NCI-H128 (cell line): ENCODE measurements around the gene PLSCR5.

Experiments used
- DNase-seq: peaks from one replicate; lab custom pipeline; 2025; ENCODE audit not compliant: unreplicated experiment; lab: John Stamatoyannopoulos, UW

PLSCR5 gene, protein sequence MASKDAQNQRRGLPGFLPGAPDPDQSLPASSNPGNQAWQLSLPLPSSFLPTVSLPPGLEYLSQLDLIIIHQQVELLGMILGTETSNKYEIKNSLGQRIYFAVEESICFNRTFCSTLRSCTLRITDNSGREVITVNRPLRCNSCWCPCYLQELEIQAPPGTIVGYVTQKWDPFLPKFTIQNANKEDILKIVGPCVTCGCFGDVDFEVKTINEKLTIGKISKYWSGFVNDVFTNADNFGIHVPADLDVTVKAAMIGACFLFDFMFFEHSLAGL

DNA sequence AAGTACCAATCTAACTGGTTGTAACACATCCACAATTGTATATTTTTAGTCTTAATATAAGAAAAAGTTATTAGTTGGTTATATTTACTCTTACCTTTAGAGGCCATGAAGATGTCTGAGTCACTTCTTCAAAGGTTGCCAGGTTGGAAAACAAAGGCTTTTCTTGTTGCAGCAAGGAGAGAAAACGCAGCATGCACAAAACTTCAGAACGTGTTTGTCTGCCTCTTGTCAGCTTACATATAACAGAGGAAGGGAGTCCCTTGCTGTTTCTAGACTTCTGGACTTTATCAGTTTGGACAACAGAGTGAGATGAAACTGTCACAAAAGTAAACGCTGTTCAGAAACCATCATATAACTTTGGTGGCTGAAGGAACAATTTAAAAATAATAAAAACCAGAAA lies at the start of gene PLSCR5:
Gene PLSCR5 (minus strand): TSS at position 241 of the 400 bp plus-strand sequence. CDS start 134 bp downstream, at position 107.
- DNase-seq: no peak

DNA sequence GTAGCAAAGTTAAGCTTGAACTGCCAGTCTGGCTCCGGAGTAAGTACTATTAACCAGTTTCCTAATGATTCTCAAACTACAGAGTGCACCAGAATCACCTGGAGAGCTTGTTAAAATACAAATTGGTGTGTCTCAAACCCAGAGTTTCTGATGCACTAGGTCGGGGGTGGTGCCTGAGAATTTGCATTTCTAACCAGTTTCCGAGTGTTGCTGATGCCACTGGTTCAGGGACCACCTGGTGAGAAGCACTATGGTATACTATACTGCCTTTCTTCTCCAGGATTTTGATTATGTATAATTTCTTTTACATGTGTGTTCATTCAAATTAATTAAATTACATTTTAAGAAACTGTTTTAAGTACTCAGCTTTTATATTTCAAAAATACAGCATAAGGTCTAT lies 48.8 kb upstream of the PLSCR5 start:
- DNase-seq: no peak

DNA sequence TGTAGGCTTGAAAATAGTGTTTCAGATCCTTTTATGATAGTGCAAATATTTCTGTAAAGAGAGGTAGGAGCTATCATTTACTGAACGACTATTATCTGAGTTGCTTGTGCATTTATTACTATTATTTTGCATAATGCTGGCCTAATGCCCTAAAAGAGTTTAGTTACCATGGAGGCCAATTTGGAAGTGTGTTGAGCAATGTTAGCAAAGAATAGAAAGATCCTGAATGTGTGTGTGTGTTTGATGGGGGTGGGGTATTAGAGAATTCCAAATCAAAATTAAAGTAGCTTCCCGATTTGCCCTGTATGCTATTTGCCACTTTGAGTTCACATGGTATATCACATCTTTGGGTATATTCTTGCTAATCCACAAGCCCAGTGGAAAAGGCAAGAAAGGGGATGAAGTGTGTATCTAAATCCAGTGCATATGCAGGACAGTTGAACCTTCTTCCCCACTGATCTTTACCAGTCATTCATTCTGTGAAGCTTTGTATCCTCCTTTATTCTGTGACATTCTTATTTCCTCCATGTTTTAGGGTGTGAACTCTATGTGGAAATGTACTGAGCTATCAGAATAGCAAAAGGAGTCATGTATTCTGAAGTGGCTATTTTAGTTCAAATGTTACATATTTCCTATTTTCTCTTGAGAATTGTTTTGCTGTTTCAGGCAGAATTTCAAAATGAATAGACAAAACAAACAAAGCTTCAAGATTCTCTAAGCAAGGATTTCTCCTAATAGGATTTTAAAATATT lies 45.7 kb upstream of the PLSCR5 start:
- DNase-seq: no peak

DNA sequence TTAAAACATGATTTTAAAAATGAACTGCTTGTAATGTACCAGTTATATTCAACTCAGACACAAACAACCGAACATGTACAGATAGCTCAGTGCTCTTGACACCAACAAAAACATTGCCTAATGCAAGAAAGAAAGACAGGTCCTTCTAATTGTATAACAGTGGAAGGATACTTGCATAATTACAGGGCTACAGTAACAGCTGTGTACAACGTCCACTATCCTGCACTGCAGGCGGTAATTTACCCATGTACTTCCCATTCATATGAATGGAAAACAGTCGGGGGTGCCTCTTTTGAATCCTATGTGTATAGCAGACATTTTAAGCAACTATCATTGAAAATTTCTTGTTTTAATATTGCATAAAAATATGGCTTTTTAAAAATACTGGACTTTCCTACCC lies 41.1 kb upstream of the PLSCR5 start:
- no peak for DNase-seq

DNA sequence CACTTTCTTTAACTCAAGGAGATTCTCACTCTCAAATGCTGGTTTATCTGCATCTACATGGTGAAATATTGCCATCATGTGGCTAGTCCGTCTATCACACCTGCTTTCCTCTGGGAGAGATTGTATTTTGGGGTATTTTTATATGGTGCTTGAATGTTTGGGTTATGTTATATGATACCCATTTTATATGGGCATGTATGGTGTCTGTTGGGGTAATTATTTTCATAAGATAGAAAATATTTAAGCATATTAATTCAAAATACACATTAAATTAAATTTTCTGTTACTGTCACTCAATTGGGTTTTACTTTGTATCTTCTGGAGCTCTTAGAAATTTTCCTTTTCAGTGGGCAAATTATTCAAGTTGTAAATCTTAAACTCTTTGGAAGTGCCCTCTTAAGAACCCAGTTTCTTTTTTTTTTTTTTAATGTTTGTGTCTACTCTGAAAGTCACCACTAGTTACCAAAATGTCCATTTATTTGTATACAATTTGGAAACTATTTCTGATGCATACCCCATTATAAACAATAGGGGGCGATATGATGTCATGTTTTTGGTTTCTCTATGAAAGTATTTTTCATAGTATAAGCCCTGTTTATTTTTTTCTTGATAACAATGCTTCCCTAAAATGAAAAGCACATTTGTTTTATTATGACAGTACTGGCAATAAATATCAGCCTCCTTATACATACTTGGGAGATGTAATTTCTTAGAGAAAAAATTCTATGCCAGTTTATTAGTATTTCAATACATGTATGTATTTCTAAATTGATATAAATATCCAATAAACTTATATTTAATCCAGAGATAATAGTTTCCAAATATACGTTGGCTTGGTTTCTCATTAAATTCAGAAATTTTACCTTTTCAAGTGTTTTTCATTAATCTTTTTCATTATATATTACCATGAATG lies 36.1 kb upstream of the PLSCR5 start:
- DNase-seq: no peak

DNA sequence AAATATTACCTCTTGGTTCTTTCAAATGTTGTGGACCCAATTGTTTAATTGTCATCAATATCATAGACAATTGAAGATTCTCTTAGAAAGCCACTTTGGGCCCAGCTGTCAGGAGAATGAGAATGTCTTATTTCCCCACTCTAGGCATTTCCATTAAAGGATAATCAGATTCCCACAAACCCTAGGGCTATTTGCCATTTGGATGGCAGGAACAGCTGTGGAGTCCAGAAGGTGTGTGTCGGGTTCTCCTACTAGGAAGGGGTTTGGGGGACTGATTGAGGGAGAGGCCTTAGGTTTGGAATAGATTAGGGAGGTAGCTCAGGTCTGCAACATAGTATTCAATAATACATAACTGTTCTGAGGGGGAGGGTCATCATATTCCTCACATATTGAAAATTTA lies 35.2 kb upstream of the PLSCR5 start:
- DNase-seq: no peak

DNA sequence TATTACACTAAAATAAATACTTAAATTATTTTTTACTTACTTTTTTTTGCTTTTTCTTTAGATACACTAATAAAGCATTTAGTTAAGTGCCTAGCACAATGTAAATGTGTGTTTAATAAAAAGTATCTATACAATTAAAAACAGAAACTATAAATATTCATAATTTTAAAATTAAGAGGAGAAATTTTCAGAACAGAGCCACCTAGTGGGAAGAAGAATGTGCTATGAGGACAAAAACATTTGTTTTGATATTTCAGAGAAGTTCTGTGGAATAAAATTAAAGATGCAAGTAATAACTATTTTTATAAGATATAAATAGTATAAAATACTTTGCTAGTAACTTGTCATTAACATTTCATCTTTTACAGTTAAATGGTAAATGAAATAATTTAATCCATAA lies 33.6 kb upstream of the PLSCR5 start:
- DNase-seq: no peak

DNA sequence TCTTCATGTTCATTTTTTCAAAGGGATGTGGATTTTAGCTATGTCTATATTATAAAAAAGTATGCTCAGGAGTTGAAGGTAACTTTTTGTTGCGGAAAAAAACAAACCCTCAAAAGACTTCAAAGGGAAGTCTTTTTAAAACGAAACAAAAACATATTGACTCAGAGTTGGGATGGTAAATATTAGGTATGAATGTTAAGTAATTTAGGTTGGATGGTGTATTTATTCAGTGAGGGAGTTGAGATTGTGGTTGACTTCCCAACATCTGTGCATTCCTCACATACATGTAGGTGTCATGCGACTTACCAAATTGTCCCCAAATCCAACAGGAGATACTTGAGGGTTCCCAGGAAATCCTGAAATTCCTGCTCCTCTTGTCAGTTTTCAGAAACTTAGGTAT lies 32.7 kb upstream of the PLSCR5 start:
- no peak for DNase-seq

DNA sequence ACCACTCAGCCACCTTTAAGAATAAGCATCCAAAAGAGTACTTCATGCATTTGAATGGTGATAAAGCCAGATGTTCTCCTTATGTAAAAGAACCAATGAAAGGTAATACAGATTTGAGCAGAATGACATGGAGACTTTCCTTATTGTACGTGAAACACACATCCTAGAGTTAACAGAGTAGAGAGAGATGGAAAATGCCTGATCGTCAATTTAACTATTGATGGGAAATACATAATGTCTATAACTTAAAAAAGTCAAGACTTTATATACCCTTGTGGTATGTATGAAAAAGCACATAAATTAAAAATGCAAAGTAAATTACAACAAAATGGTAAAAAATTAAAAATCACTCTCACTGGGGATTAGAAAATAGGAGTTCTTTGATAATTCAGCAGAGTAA lies 31.7 kb upstream of the PLSCR5 start:
- no peak for DNase-seq

DNA sequence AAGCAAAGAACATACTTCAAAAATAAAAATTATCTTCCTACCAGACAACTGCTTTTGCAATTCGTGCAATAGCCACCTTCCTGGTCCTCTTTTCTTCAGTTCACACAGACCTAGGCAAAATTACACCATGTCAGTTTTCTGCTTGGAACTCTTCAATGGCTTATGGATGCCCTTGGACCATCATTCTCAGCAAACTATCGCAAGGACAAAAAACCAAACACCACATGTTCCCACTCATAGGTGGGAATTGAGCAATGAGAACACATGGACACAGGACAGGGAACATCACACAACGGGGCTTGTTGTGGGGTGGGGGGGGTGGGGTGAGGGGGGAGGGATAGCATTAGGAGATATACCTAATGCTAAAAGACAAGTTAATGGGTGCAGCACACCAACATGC lies 29.2 kb upstream of the PLSCR5 start:
- no peak for DNase-seq

DNA sequence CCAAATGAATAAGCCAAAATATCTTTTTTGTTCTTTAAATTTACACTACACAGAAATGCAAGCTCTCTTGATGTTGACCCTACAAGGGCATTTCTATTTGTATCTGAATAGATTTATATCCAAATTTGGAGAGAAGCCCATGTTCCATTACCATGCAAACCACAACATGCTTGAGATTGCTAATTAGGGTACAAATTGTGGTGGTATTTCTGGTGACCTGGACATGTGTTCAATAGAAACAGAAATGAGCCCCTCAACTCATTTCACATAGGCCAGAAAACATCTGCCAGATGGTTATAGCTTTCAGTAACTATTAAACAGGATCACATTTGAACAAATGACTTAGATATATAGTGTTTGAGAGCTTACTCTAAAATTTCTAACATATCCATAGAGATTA lies 23.5 kb upstream of the PLSCR5 start:
- DNase-seq: no peak

DNA sequence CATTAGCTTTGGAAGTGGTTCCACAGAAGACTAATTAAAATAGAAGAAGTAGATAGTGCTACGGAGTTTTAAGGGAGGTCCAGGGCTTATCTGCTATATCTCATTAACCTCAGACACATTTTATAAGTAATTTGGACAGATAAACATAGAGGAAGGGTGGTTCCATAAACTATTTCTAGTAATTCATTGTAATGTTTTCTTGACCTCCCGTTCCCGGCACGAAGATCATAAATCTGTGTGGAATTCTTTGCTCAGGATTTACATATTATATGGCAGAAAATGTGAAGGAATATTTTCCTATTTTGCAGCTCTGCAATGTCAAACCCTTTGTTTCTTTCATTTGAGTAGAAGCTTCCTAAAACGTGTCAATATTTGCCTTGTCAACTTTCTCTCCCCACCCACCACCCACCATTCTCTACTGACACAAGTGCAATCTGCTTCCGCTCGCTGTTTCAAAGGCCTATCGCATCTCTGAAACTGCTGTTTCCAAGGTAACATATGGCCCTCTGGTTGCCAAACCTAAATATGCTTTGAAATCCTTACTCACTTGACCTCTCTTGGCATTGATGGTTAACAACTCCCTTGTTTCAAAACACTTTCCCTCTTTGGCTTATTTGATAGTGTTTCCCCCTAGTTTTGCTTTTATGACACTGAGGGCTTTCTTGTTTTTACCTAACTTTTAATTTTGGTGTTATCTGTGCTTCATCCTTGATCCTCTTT lies 21.4 kb upstream of the PLSCR5 start:
- no peak for DNase-seq

DNA sequence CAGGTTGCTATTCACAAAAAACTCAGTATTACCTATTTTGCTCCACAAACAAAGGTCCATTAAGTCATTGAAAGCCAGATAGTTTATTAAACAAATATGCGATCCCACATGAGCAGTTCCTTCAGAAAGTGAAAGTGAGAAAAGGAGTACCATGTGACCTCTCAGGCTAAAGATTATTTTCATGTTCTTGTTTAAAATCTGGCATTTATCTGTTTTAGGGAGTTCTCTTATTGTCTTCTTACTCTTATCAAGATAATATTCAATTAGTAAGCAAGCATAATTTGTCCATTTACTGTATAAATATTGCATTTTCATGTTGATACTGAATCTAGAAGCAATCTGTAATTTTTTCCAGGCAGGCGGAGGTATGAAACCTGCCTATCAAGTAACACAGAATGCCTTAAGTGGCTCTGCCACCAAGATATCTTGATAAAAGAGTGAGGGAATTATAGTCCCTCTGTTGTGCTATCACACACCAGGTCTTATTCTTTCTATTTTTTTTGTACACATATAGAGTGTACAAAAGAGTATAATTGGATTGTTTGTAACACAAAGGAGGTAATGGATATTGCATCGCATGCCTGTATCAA lies 20.1 kb upstream of the PLSCR5 start:
- DNase-seq: no peak

DNA sequence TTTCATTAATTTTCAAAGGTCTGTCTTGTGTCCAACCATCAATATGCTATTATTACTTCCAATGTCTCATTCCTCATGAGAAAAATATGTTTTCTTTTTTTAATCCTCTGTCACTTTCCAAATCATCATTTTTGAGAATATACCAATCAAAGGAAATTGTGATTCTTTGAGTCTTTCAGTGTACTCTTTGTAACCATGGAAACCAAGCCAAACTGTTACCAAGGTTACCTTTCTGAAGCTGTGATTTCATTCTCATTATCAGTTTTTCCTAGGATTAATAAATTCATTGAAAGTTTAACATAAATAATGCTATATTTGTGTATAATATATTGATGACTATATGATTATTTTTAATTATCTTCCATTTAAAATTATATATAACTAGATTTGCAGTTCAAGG lies 16.6 kb upstream of the PLSCR5 start:
- DNase-seq: no peak

DNA sequence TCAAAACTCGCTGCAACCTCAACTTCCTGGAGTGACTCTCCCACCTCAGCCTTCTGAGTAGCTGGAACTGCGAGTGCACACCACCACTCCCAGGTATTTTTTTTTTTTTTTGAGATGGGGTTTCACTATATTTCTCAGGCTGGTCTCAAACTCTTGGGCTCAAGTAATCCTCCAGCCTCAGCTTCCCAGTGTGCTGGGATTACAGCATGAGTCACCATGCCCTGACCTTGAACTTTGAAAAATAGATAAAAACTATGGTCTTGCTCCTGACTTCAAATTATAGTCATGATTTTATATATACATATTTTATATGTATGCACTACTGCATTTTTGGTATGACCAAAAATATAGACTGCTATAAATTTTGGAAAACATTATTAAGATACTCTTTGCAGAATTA lies 6.9 kb upstream of the PLSCR5 start:
- DNase-seq: no peak

DNA sequence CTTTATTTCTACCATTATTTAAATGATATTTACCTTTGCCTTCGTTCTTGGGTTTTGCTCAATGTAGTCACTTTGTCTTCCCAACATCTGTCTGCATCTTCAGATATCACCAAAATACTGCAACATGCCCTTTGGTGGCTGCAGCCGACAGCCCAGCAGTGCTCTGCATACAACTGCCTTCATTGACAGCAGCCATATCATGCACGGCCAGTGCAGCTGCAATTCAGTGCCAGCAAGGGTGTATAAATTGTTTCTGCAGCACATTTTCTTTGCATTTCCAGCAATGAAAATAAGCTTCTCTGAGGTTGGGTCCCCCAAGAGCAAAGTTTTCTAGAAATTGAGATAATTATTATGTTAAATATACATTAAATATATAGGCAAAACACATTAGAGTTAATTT lies 6.0 kb upstream of the PLSCR5 start:
- no peak for DNase-seq

DNA sequence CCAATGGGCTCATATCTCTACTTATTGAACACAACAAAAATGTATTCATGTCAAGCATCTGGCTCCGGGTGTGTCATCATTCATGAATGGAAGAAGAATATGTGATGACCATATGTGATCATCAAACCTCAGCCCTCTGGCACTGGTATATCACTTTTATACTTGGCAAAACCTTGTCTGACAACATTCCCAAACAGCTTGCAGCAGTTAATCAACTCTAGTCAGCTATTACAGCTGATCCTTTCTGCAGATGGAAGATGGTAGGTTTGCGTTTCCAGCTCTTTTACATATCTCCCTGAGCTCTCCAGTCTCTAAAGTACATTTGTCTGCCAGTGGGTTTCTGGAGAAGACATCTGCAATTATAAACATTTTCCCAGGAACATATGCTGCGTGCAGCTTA lies 6.6 kb downstream of the PLSCR5 start:
- DNase-seq: no peak

DNA sequence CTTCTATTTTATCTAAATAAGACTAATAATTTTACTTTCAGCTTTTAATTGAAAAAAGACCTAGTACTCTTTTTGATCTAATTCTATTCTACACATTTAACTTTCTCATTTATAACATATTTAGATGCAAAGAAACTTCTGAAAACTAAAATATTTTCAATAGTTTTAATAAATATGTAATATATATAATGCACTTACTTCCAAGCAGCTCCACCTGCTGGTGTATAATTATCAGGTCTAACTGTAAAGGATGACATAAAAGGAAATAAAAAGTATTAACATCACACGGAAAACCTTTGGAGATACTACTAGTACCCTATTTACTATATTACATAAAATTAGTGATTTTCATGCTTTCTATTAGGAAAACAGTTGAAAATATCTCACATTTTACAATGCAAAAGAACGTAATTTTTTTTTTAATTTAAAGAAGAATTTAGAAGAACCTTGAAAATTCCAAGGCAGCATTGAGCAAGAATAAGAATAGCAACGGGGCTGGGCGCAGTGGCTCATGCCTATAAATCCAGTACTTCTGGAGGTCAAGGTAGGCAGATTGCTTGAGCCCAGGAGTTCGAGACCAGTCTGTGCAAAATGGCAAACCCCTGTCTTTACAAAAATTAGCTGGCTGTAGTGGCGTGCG lies 10.2 kb downstream of the PLSCR5 start:
- no peak for DNase-seq

DNA sequence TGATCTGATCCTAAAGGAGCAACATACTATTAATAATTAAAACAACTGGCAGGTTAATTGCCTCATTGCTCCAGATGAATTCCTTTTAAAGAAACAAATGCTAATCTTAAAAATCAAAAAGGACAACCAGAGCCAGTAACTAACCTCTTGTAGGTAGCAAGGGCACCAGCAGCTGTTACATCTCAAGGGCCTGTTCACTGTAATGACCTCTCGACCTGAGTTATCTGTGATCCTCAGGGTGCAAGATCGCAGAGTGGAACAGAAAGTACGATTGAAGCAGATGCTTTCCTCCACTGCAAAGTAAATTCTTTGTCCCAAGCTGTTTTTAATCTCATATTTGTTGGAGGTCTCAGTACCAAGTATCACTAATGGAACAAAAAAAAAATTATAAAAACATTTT lies 11.4 kb downstream of the PLSCR5 start:
- no peak for DNase-seq

DNA sequence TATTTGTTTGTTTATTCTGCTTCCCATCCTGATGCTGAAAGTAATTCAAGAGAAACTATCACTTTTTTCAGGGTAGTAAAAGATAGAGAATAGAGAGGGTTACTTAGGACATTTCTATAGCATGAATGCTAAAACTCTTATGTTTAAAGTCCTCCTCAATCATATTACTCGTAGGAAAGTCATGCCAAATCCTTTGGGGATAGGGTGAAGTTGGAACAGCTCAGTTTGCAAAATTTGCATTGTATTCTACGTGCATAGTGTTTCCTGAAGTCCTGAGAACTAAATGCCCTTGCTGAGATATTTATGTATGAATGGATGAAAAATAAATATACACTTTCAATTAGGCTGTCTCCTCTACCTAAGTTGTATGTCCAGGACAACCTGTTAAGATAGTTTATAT lies 14.6 kb downstream of the PLSCR5 start:
- DNase-seq: no peak
